ENCODE results near the gene RWDD1.

- TF ChIP-seq CTCF (conservative IDR thresholded peaks at IDR 0.05 in 1 of 2, IDR thresholded peaks at IDR 0.05 in 1 of 2; ENCODE audit: low read depth in 1 of 2, low read length in 2 of 2) (peak; percentile 74 to 85), EZH2 (IDR thresholded peaks at IDR 0.05; ENCODE audit: low read length, missing control alignments) (no peak)
Measured at GRCh38 chr6:116531675-116532570, 39.4 kb upstream of the RWDD1 start.
